ENCODE results near the gene TBXAS1. TPM values are rescaled to one million over a fixed set of nuclear protein-coding genes. Genes with fewer than 3 reads are reported as not detected.
"Not testable (repeated sequence)": the region's sequence is repeated elsewhere in the genome, so short reads cannot be mapped to it uniquely, and the experiment has no call there.

The TBXAS1 gene
- total and polyA plus RNA-seq, 4 donors: 5.5 to 24.5 (median 16.9) TPM

- H3K27me3 ChIP-seq (ENCODE audit: control insufficient read depth in 1 of 2, insufficient read depth in 2 of 2, low read length in 1 of 2); ATAC-seq (ENCODE audit: low FRiP score); DNase-seq; H3K9me3 ChIP-seq (ENCODE audit: control insufficient read depth, low read length); H3K27ac ChIP-seq (ENCODE audit: low read depth in 1 of 2, low read length in 2 of 2); H3K4me3 ChIP-seq (ENCODE audit: low read length in 2 of 2); intact Hi-C loops (cut with DNase I); H3K4me1 ChIP-seq (ENCODE audit: control insufficient read depth in 1 of 2, insufficient read depth in 2 of 2, low read length in 2 of 2); H3K36me3 ChIP-seq (ENCODE audit: control insufficient read depth in 1 of 2, insufficient read depth in 2 of 2, low read length in 1 of 2): not testable (repeated sequence)
- 75 to 80% methylated on average over 2 of the region's 2 CpGs for WGBS, 2 donors
Measured at GRCh38 chr7:139903103-139903477, 74.0 kb downstream of the TBXAS1 start.

- no peaks in the 10 kb centered on the region for H3K36me3 ChIP-seq (ENCODE audit: control insufficient read depth in 1 of 2, insufficient read depth in 2 of 2, low read length in 1 of 2)
- H3K9me3 ChIP-seq (ENCODE audit: control insufficient read depth, low read length): peaks cover 1% of the 10 kb centered on the region
- H3K27ac ChIP-seq (ENCODE audit: low read depth in 1 of 2, low read length in 2 of 2): no peak overlapping the region
- H3K27me3 ChIP-seq (ENCODE audit: control insufficient read depth in 1 of 2, insufficient read depth in 2 of 2, low read length in 1 of 2): no peaks in the 10 kb centered on the region
- no peak overlapping the region for H3K4me3 ChIP-seq (ENCODE audit: low read length in 2 of 2)
- no peak for DNase-seq
- intact Hi-C loops (cut with DNase I): no loop called here
- ATAC-seq (ENCODE audit: low FRiP score): no peak
- no peaks in the 10 kb centered on the region for H3K4me1 ChIP-seq (ENCODE audit: control insufficient read depth in 1 of 2, insufficient read depth in 2 of 2, low read length in 2 of 2)
Measured at GRCh38 chr7:139906879-139907278, 77.8 kb downstream of the TBXAS1 start.

GRCh38 chr7:139908792-139909191 is 79.7 kb downstream of the TBXAS1 start:
- peaks cover 1% of the 10 kb centered on the region for H3K9me3 ChIP-seq (ENCODE audit: control insufficient read depth, low read length)
- ATAC-seq (ENCODE audit: low FRiP score): no peak
- H3K27ac ChIP-seq (ENCODE audit: low read depth in 1 of 2, low read length in 2 of 2): no peak overlapping the region
- H3K4me1 ChIP-seq (ENCODE audit: control insufficient read depth in 1 of 2, insufficient read depth in 2 of 2, low read length in 2 of 2): no peaks in the 10 kb centered on the region
- intact Hi-C loops (cut with DNase I): no loop called here
- DNase-seq: no peak
- H3K36me3 ChIP-seq (ENCODE audit: control insufficient read depth in 1 of 2, insufficient read depth in 2 of 2, low read length in 1 of 2): no peaks in the 10 kb centered on the region
- H3K27me3 ChIP-seq (ENCODE audit: control insufficient read depth in 1 of 2, insufficient read depth in 2 of 2, low read length in 1 of 2): no peaks in the 10 kb centered on the region
- no peak overlapping the region for H3K4me3 ChIP-seq (ENCODE audit: low read length in 2 of 2)

GRCh38 chr7:139909379-139910050 is 80.5 kb downstream of the TBXAS1 start:
- no peak for DNase-seq
- Histone ChIP-seq H3K27me3 (ENCODE audit: control insufficient read depth in 1 of 2, insufficient read depth in 2 of 2, low read length in 1 of 2) (no peaks in the 10 kb centered on the region), H3K4me1 (ENCODE audit: control insufficient read depth in 1 of 2, insufficient read depth in 2 of 2, low read length in 2 of 2) (peaks cover 0 to 3% of the 10 kb centered on the region in 2 donors), H3K27ac (ENCODE audit: low read depth in 1 of 2, low read length in 2 of 2) (no peak overlapping the region), H3K36me3 (ENCODE audit: control insufficient read depth in 1 of 2, insufficient read depth in 2 of 2, low read length in 1 of 2) (no peaks in the 10 kb centered on the region), H3K4me3 (ENCODE audit: low read length in 2 of 2) (no peak overlapping the region), H3K9me3 (ENCODE audit: control insufficient read depth, low read length) (peaks cover 1% of the 10 kb centered on the region)
- no peak for ATAC-seq (ENCODE audit: low FRiP score)
- WGBS, 2 donors: 21 to 26% methylated on average over 6 of the region's 6 CpGs
- intact Hi-C loops (cut with DNase I): no loop called here

- 81 to 89% methylated on average over 11 of the region's 11 CpGs for WGBS, 2 donors
- no peak overlapping the region for H3K27ac ChIP-seq (ENCODE audit: low read depth in 1 of 2, low read length in 2 of 2)
- H3K4me3 ChIP-seq (ENCODE audit: low read length in 2 of 2): no peak overlapping the region
- no peaks in the 10 kb centered on the region for H3K27me3 ChIP-seq (ENCODE audit: control insufficient read depth in 1 of 2, insufficient read depth in 2 of 2, low read length in 1 of 2)
- intact Hi-C loops (cut with DNase I): no loop called here
- no peaks in the 10 kb centered on the region for H3K36me3 ChIP-seq (ENCODE audit: control insufficient read depth in 1 of 2, insufficient read depth in 2 of 2, low read length in 1 of 2)
- H3K9me3 ChIP-seq (ENCODE audit: control insufficient read depth, low read length): no peaks in the 10 kb centered on the region
- H3K4me1 ChIP-seq (ENCODE audit: control insufficient read depth in 1 of 2, insufficient read depth in 2 of 2, low read length in 2 of 2): peaks cover 0 to 4% of the 10 kb centered on the region in 2 donors
- ATAC-seq (ENCODE audit: low FRiP score): no peak
- peak in 1 of 2 donors; percentile 23 for DNase-seq
Measured at GRCh38 chr7:139913021-139913844, 84.2 kb downstream of the TBXAS1 start.

GRCh38 chr7:139913845-139914135 is 84.7 kb downstream of the TBXAS1 start:
- no peaks in the 10 kb centered on the region for H3K27me3 ChIP-seq (ENCODE audit: control insufficient read depth in 1 of 2, insufficient read depth in 2 of 2, low read length in 1 of 2)
- peaks cover 0 to 4% of the 10 kb centered on the region in 2 donors for H3K4me1 ChIP-seq (ENCODE audit: control insufficient read depth in 1 of 2, insufficient read depth in 2 of 2, low read length in 2 of 2)
- no peaks in the 10 kb centered on the region for H3K9me3 ChIP-seq (ENCODE audit: control insufficient read depth, low read length)
- H3K27ac ChIP-seq (ENCODE audit: low read depth in 1 of 2, low read length in 2 of 2): no peak overlapping the region
- WGBS, 2 donors: 87 to 91% methylated on average over 4 of the region's 4 CpGs
- peak in 1 of 2 donors; percentile 6 for DNase-seq
- no peak for ATAC-seq (ENCODE audit: low FRiP score)
- intact Hi-C loops (cut with DNase I): no loop called here
- H3K4me3 ChIP-seq (ENCODE audit: low read length in 2 of 2): no peak overlapping the region
- H3K36me3 ChIP-seq (ENCODE audit: control insufficient read depth in 1 of 2, insufficient read depth in 2 of 2, low read length in 1 of 2): no peaks in the 10 kb centered on the region

- Histone ChIP-seq H3K36me3 (ENCODE audit: control insufficient read depth in 1 of 2, insufficient read depth in 2 of 2, low read length in 1 of 2) (no peaks in the 10 kb centered on the region), H3K9me3 (ENCODE audit: control insufficient read depth, low read length) (no peaks in the 10 kb centered on the region), H3K27ac (ENCODE audit: low read depth in 1 of 2, low read length in 2 of 2) (no peak overlapping the region), H3K27me3 (ENCODE audit: control insufficient read depth in 1 of 2, insufficient read depth in 2 of 2, low read length in 1 of 2) (no peaks in the 10 kb centered on the region), H3K4me3 (ENCODE audit: low read length in 2 of 2) (no peak overlapping the region), H3K4me1 (ENCODE audit: control insufficient read depth in 1 of 2, insufficient read depth in 2 of 2, low read length in 2 of 2) (peaks cover 0 to 4% of the 10 kb centered on the region in 2 donors)
- intact Hi-C loops (cut with DNase I): no loop called here
- ATAC-seq (ENCODE audit: low FRiP score): no peak
- WGBS, 2 donors: 90 to 93% methylated on average over 6 of the region's 6 CpGs
- DNase-seq: peak in 1 of 2 donors; percentile 37
Measured at GRCh38 chr7:139914306-139915267, 85.5 kb downstream of the TBXAS1 start.

GRCh38 chr7:139915268-139915863 is 86.3 kb downstream of the TBXAS1 start:
- Histone ChIP-seq H3K27me3 (ENCODE audit: control insufficient read depth in 1 of 2, insufficient read depth in 2 of 2, low read length in 1 of 2) (no peaks in the 10 kb centered on the region), H3K4me1 (ENCODE audit: control insufficient read depth in 1 of 2, insufficient read depth in 2 of 2, low read length in 2 of 2) (peaks cover 0 to 4% of the 10 kb centered on the region in 2 donors), H3K4me3 (ENCODE audit: low read length in 2 of 2) (no peak overlapping the region), H3K9me3 (ENCODE audit: control insufficient read depth, low read length) (no peaks in the 10 kb centered on the region), H3K27ac (ENCODE audit: low read depth in 1 of 2, low read length in 2 of 2) (no peak overlapping the region), H3K36me3 (ENCODE audit: control insufficient read depth in 1 of 2, insufficient read depth in 2 of 2, low read length in 1 of 2) (no peaks in the 10 kb centered on the region)
- intact Hi-C loops (cut with DNase I): no loop called here
- peak in 1 of 2 donors; percentile 9 for DNase-seq
- ATAC-seq (ENCODE audit: low FRiP score): no peak
- 69 to 76% methylated on average over 10 of the region's 10 CpGs for WGBS, 2 donors
